GM12864 (cell line): ENCODE results near the gene HTR3B.
"Not testable (repeated sequence)": the region's sequence is repeated elsewhere in the genome, so short reads cannot be mapped to it uniquely, and the experiment has no call there.

Experiments
- DNase-seq: peaks from one replicate; pipeline ENCODE4 v3.0.0-alpha.2; 2011; ENCODE audit warnings: low read depth
- H3K4me3 ChIP-seq: 2 replicates; pipeline ENCODE4 v1.5.1; 2011; ENCODE audit warnings: mild to moderate bottlenecking, low read depth, low read length, control low read depth
- CTCF ChIP-seq: IDR thresholded peaks from 2 replicates; pipeline ENCODE4 v1.5.1; 2011; ENCODE audit warnings: low read depth, mild to moderate bottlenecking, moderate library complexity, low read length, control low read depth, inconsistent platforms; ENCODE audit errors: missing control alignments

Gene HTR3B

GRCh38 chr11:113875234-113876073, 29.1 kb upstream of the HTR3B start, which contains the start of gene USP28:
Gene USP28 (minus strand): TSS chr11:113875572. CDS start chr11:113875501, 71 bp downstream.
- H3K4me3 ChIP-seq: peak within 1 kb of the TSS; percentile 80
- peak; percentile 78 for DNase-seq
- no peak for TF ChIP-seq CTCF

- DNase-seq: no peak
These were observed 28.4 kb upstream of the HTR3B start for GRCh38 chr11:113876074-113876797.

GRCh38 chr11:113876798-113877669, 27.6 kb upstream of the HTR3B start:
- TF ChIP-seq CTCF: no peak
- H3K4me3 ChIP-seq: no peak overlapping the region
- no peak for DNase-seq

More at GRCh38 chr11:113876074-113876797, 28.4 kb upstream of the HTR3B start:
- TF ChIP-seq CTCF: no peak
- peak overlapping the region; percentile 71 for H3K4me3 ChIP-seq

- no peak overlapping the region for H3K4me3 ChIP-seq
- DNase-seq: no peak
- TF ChIP-seq CTCF: no peak
These were observed 26.9 kb upstream of the HTR3B start for GRCh38 chr11:113877670-113878055.

GRCh38 chr11:113879446-113879845, 25.1 kb upstream of the HTR3B start:
- not testable (repeated sequence) for DNase-seq, H3K4me3 ChIP-seq

GRCh38 chr11:113880971-113881370, 23.6 kb upstream of the HTR3B start:
- no peak overlapping the region for H3K4me3 ChIP-seq
- TF ChIP-seq CTCF: no peak

GRCh38 chr11:113881856-113882255, 22.7 kb upstream of the HTR3B start:
- no peak for DNase-seq
- no peak overlapping the region for H3K4me3 ChIP-seq
- TF ChIP-seq CTCF: no peak

More at GRCh38 chr11:113880971-113881370, 23.6 kb upstream of the HTR3B start:
- DNase-seq: no peak
